ENCODE measurements around the gene C9orf85. TPM values are rescaled to one million over a fixed set of nuclear protein-coding genes. Genes with fewer than 3 reads are reported as not detected.
"Not testable (repeated sequence)": the region's sequence is repeated elsewhere in the genome, so short reads cannot be mapped to it uniquely, and the experiment has no call there.

C9orf85 gene
- polyA plus RNA-seq, 1 donor from 2014 or later = 20.3 TPM

DNA sequence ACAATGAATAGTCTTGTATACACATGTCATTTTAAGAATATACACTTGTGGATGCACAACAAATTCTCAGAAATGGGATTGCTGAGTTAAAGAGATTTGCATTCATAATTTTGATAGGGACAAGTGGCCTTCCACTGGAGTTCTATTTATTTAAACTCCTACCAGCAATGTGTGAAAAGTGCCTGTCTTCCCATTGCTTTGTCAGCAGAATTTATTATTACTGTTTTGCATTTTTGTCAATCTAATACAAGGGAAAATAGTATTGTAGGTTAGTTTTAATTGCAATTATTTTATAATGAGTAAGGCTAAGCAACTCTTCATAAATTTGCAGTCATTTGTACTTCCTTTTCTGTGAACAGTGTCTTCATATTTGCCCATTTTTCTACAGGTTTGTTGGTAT is 94.0 kb downstream of the C9orf85 start:
- Histone ChIP-seq H3K79me2 (replicated peaks; ENCODE audit: insufficient read depth, low read length) (no peaks in the 10 kb centered on the region), H3K9me3 (ENCODE audit: low read length) (no peaks in the 10 kb centered on the region), H3K4me3 (ENCODE audit: low read length) (no peak overlapping the region), H4K20me1 (ENCODE audit: insufficient read depth) (no peaks in the 10 kb centered on the region), H3K9ac (ENCODE audit: low read length) (no peak overlapping the region), H2AFZ (ENCODE audit: low read depth, low read length) (no peak overlapping the region), H3K9me2 (ENCODE audit: insufficient read depth, low read length) (no peaks in the 10 kb centered on the region), H3K27ac (ENCODE audit: low read length) (no peak overlapping the region), H3F3A (ENCODE audit: insufficient read depth, low read length, poor library complexity, severe bottlenecking) (no peaks in the 10 kb centered on the region), H3K27me3 (ENCODE audit: insufficient read depth, low read depth, low read length) (no peaks in the 10 kb centered on the region), H3K4me2 (ENCODE audit: low read length) (no peak overlapping the region), H3K36me3 (ENCODE audit: insufficient read depth, low read length) (no peaks in the 10 kb centered on the region)
- TF ChIP-seq EP300 (conservative IDR thresholded peaks at IDR 0.05; ENCODE audit: poor library complexity, severe bottlenecking) = no peak
- TF ChIP-seq MXI1 (conservative IDR thresholded peaks at IDR 0.05; ENCODE audit: poor library complexity, severe bottlenecking) = no peak
- no peak for TF ChIP-seq TAF1 (IDR thresholded peaks at IDR 0.05; ENCODE audit: low read depth)
- no peak for TF ChIP-seq POLR2AphosphoS5 (IDR thresholded peaks at IDR 0.05)
- TF ChIP-seq, protein P1, sequence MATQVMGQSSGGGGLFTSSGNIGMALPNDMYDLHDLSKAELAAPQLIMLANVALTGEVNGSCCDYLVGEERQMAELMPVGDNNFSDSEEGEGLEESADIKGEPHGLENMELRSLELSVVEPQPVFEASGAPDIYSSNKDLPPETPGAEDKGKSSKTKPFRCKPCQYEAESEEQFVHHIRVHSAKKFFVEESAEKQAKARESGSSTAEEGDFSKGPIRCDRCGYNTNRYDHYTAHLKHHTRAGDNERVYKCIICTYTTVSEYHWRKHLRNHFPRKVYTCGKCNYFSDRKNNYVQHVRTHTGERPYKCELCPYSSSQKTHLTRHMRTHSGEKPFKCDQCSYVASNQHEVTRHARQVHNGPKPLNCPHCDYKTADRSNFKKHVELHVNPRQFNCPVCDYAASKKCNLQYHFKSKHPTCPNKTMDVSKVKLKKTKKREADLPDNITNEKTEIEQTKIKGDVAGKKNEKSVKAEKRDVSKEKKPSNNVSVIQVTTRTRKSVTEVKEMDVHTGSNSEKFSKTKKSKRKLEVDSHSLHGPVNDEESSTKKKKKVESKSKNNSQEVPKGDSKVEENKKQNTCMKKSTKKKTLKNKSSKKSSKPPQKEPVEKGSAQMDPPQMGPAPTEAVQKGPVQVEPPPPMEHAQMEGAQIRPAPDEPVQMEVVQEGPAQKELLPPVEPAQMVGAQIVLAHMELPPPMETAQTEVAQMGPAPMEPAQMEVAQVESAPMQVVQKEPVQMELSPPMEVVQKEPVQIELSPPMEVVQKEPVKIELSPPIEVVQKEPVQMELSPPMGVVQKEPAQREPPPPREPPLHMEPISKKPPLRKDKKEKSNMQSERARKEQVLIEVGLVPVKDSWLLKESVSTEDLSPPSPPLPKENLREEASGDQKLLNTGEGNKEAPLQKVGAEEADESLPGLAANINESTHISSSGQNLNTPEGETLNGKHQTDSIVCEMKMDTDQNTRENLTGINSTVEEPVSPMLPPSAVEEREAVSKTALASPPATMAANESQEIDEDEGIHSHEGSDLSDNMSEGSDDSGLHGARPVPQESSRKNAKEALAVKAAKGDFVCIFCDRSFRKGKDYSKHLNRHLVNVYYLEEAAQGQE (IDR thresholded peaks at IDR 0.05; ENCODE audit: borderline replicate concordance) = no peak
- no peak for TF ChIP-seq SMC3 (conservative IDR thresholded peaks at IDR 0.05; ENCODE audit: poor library complexity)
- no peak for TF ChIP-seq EZH2 (IDR thresholded peaks at IDR 0.05; ENCODE audit: borderline replicate concordance, insufficient read depth, low read length, poor library complexity, severe bottlenecking)
- no peak for TF ChIP-seq CTCF (IDR thresholded peaks at IDR 0.05; ENCODE audit: poor library complexity, severe bottlenecking)
- no peak for TF ChIP-seq RAD21 (conservative IDR thresholded peaks at IDR 0.05)

GRCh38 chr9:72006501-72006900 is 95.1 kb downstream of the C9orf85 start:
- no peaks in the 10 kb centered on the region for H3K9me3 ChIP-seq (ENCODE audit: low read length)
- no peak overlapping the region for H3K4me2 ChIP-seq (ENCODE audit: low read length)
- no peaks in the 10 kb centered on the region for H3K79me2 ChIP-seq (replicated peaks; ENCODE audit: insufficient read depth, low read length)
- H3K9ac ChIP-seq (ENCODE audit: low read length) = no peak overlapping the region
- TF ChIP-seq, protein P1 (IDR thresholded peaks at IDR 0.05; ENCODE audit: borderline replicate concordance) = no peak
- TF ChIP-seq EZH2 (IDR thresholded peaks at IDR 0.05; ENCODE audit: borderline replicate concordance, insufficient read depth, low read length, poor library complexity, severe bottlenecking) = no peak
- TF ChIP-seq CTCF (IDR thresholded peaks at IDR 0.05; ENCODE audit: poor library complexity, severe bottlenecking) = no peak
- TF ChIP-seq POLR2AphosphoS5 (IDR thresholded peaks at IDR 0.05) = no peak
- no peak for TF ChIP-seq MXI1 (conservative IDR thresholded peaks at IDR 0.05; ENCODE audit: poor library complexity, severe bottlenecking)
- no peak for TF ChIP-seq RAD21 (conservative IDR thresholded peaks at IDR 0.05)
- no peak for TF ChIP-seq SMC3 (conservative IDR thresholded peaks at IDR 0.05; ENCODE audit: poor library complexity)
- TF ChIP-seq EP300 (conservative IDR thresholded peaks at IDR 0.05; ENCODE audit: poor library complexity, severe bottlenecking) = no peak
- no peak for TF ChIP-seq TAF1 (IDR thresholded peaks at IDR 0.05; ENCODE audit: low read depth)
- H3K27me3 ChIP-seq (ENCODE audit: insufficient read depth, low read depth, low read length) = no peaks in the 10 kb centered on the region
- no peaks in the 10 kb centered on the region for H3K9me2 ChIP-seq (ENCODE audit: insufficient read depth, low read length)
- H3F3A ChIP-seq (ENCODE audit: insufficient read depth, low read length, poor library complexity, severe bottlenecking) = no peaks in the 10 kb centered on the region
- no peak overlapping the region for H3K27ac ChIP-seq (ENCODE audit: low read length)
- H3K36me3 ChIP-seq (ENCODE audit: insufficient read depth, low read length) = no peaks in the 10 kb centered on the region
- no peaks in the 10 kb centered on the region for H4K20me1 ChIP-seq (ENCODE audit: insufficient read depth)
- H2AFZ ChIP-seq (ENCODE audit: low read depth, low read length) = no peak overlapping the region
- no peak overlapping the region for H3K4me3 ChIP-seq (ENCODE audit: low read length)

DNA sequence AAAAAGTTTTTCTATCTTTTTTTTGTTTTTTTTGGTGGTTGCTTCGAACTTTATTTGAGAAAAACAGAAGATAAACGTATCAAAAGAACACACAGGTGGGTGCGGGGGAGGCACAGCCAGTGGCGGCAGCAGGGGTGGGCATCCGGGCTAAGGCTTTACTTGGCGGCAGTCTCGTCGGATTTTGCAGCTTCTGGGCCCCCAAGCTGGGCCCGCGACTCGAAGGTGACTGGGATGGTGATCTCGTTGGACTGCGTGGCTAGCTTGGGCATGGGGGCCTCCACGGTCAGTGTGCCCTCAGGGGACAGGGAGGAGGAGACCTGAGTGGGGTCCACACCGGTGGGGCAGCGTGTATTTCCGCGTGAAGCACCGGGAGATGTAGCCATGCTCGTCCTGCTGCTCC is 96.3 kb downstream of the C9orf85 start:
- H2AFZ ChIP-seq (ENCODE audit: low read depth, low read length) = not testable (repeated sequence)

More for the DNA sequence above, 96.3 kb downstream of the C9orf85 start:
- H3K9ac ChIP-seq (ENCODE audit: low read length); H3K27me3 ChIP-seq (ENCODE audit: insufficient read depth, low read depth, low read length); H3K4me3 ChIP-seq (ENCODE audit: low read length); H3K36me3 ChIP-seq (ENCODE audit: insufficient read depth, low read length); H3K79me2 ChIP-seq (replicated peaks; ENCODE audit: insufficient read depth, low read length); H3K9me3 ChIP-seq (ENCODE audit: low read length); H3F3A ChIP-seq (ENCODE audit: insufficient read depth, low read length, poor library complexity, severe bottlenecking); H3K9me2 ChIP-seq (ENCODE audit: insufficient read depth, low read length); H4K20me1 ChIP-seq (ENCODE audit: insufficient read depth); H3K27ac ChIP-seq (ENCODE audit: low read length); H3K4me2 ChIP-seq (ENCODE audit: low read length): not testable (repeated sequence)

Measured in neural cell (in vitro differentiated cells).